Naive B cell (primary cell): ENCODE measurements around the gene EYA4. TPM values are rescaled to one million over a fixed set of nuclear protein-coding genes. Genes with fewer than 3 reads are reported as not detected.

ENCODE experiments used
- ATAC-seq, 2 donors: fragments of 150-1000 bp; cut with Tn5 transposase; 2 replicates each; pipeline ENCODE4 v1.10.0; 2021; ENCODE audit warnings: low read depth in 2 of 2, mild to moderate bottlenecking in 2 of 2, moderate library complexity in 2 of 2
- DNase-seq: peaks from one replicate; pipeline ENCODE4 v3.0.0; 2022
- H3K27ac Mint-ChIP-seq, 6 donors: one replicate each; pipeline ENCODE4 v1.8.0; 2020 to 2022; ENCODE audit warnings: mild to moderate bottlenecking in 6 of 6, mixed read lengths in 6 of 6, moderate library complexity in 5 of 6, inconsistent platforms in 2 of 6
- H3K27me3 Mint-ChIP-seq, 3 donors: one replicate each; pipeline ENCODE4 v1.8.0; 2021 to 2022; ENCODE audit warnings: mixed read lengths in 3 of 3, mild to moderate bottlenecking in 1 of 3
- H3K36me3 Mint-ChIP-seq, 2 donors: one replicate each; pipeline ENCODE4 v1.8.0; 2020 to 2022; ENCODE audit warnings: mixed read lengths in 2 of 2, inconsistent platforms in 1 of 2, mild to moderate bottlenecking in 1 of 2
- H3K4me1 Mint-ChIP-seq, 3 donors: one replicate each; pipeline ENCODE4 v1.8.0; 2020 to 2022; ENCODE audit warnings: mixed read lengths in 3 of 3, inconsistent platforms in 1 of 3, mild to moderate bottlenecking in 1 of 3, moderate library complexity in 1 of 3
- H3K4me3 Mint-ChIP-seq, 8 donors: one replicate each; pipeline ENCODE4 v1.8.0; 2020 to 2022; ENCODE audit warnings: mild to moderate bottlenecking in 8 of 8, mixed read lengths in 8 of 8, moderate library complexity in 8 of 8, inconsistent platforms in 2 of 8
- H3K9me3 Mint-ChIP-seq, 7 donors: one replicate each; pipeline ENCODE4 v1.8.0; 2020 to 2022; ENCODE audit warnings: mixed read lengths in 7 of 7, mild to moderate bottlenecking in 5 of 7, inconsistent platforms in 2 of 7, moderate library complexity in 1 of 7
- polyA plus RNA-seq, 6 donors: library from polyadenylated mRNA; unstranded; fragments of 300-500 nt; fragmentation: Illumina TruSeq; gene quantifications; one replicate each; pipeline ENCODE4 v1.2.3, GENCODE V29; 2021; ENCODE audit warnings: low read depth in 6 of 6

EYA4 gene
- polyA plus RNA-seq, 6 donors from 2014 or later, result not detected

GRCh38 chr6:133352046-133352445 lies 110.9 kb downstream of the EYA4 start:
- H3K27me3 Mint-ChIP-seq, result peaks cover 0 to 13% (median 11%) of the 10 kb centered on the region in 3 donors
- no peak overlapping the region for H3K27ac Mint-ChIP-seq
- no peaks in the 10 kb centered on the region for H3K4me1 Mint-ChIP-seq
- DNase-seq, result no peak
- peaks cover 0 to 4% (median 0%) of the 10 kb centered on the region in 7 donors for H3K9me3 Mint-ChIP-seq
- no peaks in the 10 kb centered on the region for H3K36me3 Mint-ChIP-seq
- H3K4me3 Mint-ChIP-seq, result no peak overlapping the region
- no peak for ATAC-seq

- Mint-ChIP-seq H3K9me3 (peaks cover 0 to 4% (median 0%) of the 10 kb centered on the region in 7 donors), H3K27me3 (peaks cover 0 to 13% (median 11%) of the 10 kb centered on the region in 3 donors), H3K27ac (no peak overlapping the region), H3K4me1 (no peaks in the 10 kb centered on the region), H3K36me3 (no peaks in the 10 kb centered on the region), H3K4me3 (no peak overlapping the region)
- ATAC-seq (no peak), DNase-seq (no peak)
Measured at GRCh38 chr6:133353061-133353460, 111.9 kb downstream of the EYA4 start.

- ATAC-seq (no peak), DNase-seq (no peak)
- Mint-ChIP-seq H3K27ac (peak overlapping the region in 1 of 6 donors; percentile 38), H3K27me3 (peaks cover 0 to 12% (median 10%) of the 10 kb centered on the region in 3 donors), H3K4me1 (no peaks in the 10 kb centered on the region), H3K4me3 (no peak overlapping the region), H3K36me3 (no peaks in the 10 kb centered on the region), H3K9me3 (peaks cover 0 to 4% (median 0%) of the 10 kb centered on the region in 7 donors)
Measured at GRCh38 chr6:133355922-133356321, 114.8 kb downstream of the EYA4 start.

- no peak overlapping the region for H3K4me3 Mint-ChIP-seq
- H3K4me1 Mint-ChIP-seq, result no peaks in the 10 kb centered on the region
- no peaks in the 10 kb centered on the region for H3K36me3 Mint-ChIP-seq
- H3K27me3 Mint-ChIP-seq, result peaks cover 0 to 5% (median 0%) of the 10 kb centered on the region in 3 donors
- no peak for ATAC-seq
- H3K27ac Mint-ChIP-seq, result no peak overlapping the region
- no peak for DNase-seq
- H3K9me3 Mint-ChIP-seq, result peaks cover 0 to 4% (median 0%) of the 10 kb centered on the region in 7 donors
Measured at GRCh38 chr6:133358574-133359150, 117.5 kb downstream of the EYA4 start.

- no peaks in the 10 kb centered on the region for H3K4me1 Mint-ChIP-seq
- no peak overlapping the region for H3K27ac Mint-ChIP-seq
Measured at GRCh38 chr6:133359256-133359655, 118.1 kb downstream of the EYA4 start.

GRCh38 chr6:133359760-133360159 lies 118.6 kb downstream of the EYA4 start:
- H3K27ac Mint-ChIP-seq, result no peak overlapping the region
- DNase-seq (no peak), ATAC-seq (no peak)
- H3K4me1 Mint-ChIP-seq, result no peaks in the 10 kb centered on the region
- no peaks in the 10 kb centered on the region for H3K36me3 Mint-ChIP-seq
- no peak overlapping the region for H3K4me3 Mint-ChIP-seq
- peaks cover 0 to 7% (median 0%) of the 10 kb centered on the region in 7 donors for H3K9me3 Mint-ChIP-seq
- peaks cover 0 to 5% (median 0%) of the 10 kb centered on the region in 3 donors for H3K27me3 Mint-ChIP-seq

More at GRCh38 chr6:133359256-133359655, 118.1 kb downstream of the EYA4 start:
- H3K4me3 Mint-ChIP-seq, result no peak overlapping the region
- no peak for DNase-seq
- no peaks in the 10 kb centered on the region for H3K36me3 Mint-ChIP-seq
- H3K9me3 Mint-ChIP-seq, result peaks cover 0 to 7% (median 0%) of the 10 kb centered on the region in 7 donors
- peaks cover 0 to 5% (median 0%) of the 10 kb centered on the region in 3 donors for H3K27me3 Mint-ChIP-seq
- ATAC-seq, result no peak

- H3K9me3 Mint-ChIP-seq, result peaks cover 0 to 7% (median 0%) of the 10 kb centered on the region in 7 donors
- H3K27ac Mint-ChIP-seq, result no peak overlapping the region
- ATAC-seq, result no peak
- no peak overlapping the region for H3K4me3 Mint-ChIP-seq
- peaks cover 0 to 6% (median 2%) of the 10 kb centered on the region in 3 donors for H3K27me3 Mint-ChIP-seq
- no peaks in the 10 kb centered on the region for H3K36me3 Mint-ChIP-seq
- H3K4me1 Mint-ChIP-seq, result no peaks in the 10 kb centered on the region
- no peak for DNase-seq
Measured at GRCh38 chr6:133360194-133360593, 119.0 kb downstream of the EYA4 start.

GRCh38 chr6:133362813-133363212 lies 121.7 kb downstream of the EYA4 start:
- Mint-ChIP-seq H3K27ac (no peak overlapping the region), H3K4me1 (no peaks in the 10 kb centered on the region), H3K36me3 (no peaks in the 10 kb centered on the region), H3K27me3 (peaks cover 0 to 10% (median 9%) of the 10 kb centered on the region in 3 donors), H3K4me3 (no peak overlapping the region), H3K9me3 (peaks cover 0 to 3% (median 0%) of the 10 kb centered on the region in 7 donors)
- no peak for ATAC-seq
- no peak for DNase-seq

GRCh38 chr6:133368664-133369063 lies 127.5 kb downstream of the EYA4 start:
- Mint-ChIP-seq H3K36me3 (no peaks in the 10 kb centered on the region), H3K4me1 (no peaks in the 10 kb centered on the region), H3K27ac (no peak overlapping the region), H3K27me3 (peaks cover 4 to 9% (median 5%) of the 10 kb centered on the region in 3 donors), H3K4me3 (no peak overlapping the region), H3K9me3 (peaks cover 0 to 3% (median 0%) of the 10 kb centered on the region in 7 donors)
- no peak for ATAC-seq
- no peak for DNase-seq

GRCh38 chr6:133369773-133370272 lies 128.7 kb downstream of the EYA4 start:
- Mint-ChIP-seq H3K27ac (no peak overlapping the region), H3K4me3 (no peak overlapping the region), H3K4me1 (no peaks in the 10 kb centered on the region), H3K27me3 (peaks cover 5 to 10% (median 9%) of the 10 kb centered on the region in 3 donors), H3K9me3 (no peaks in the 10 kb centered on the region), H3K36me3 (no peaks in the 10 kb centered on the region)
- no peak for ATAC-seq
- DNase-seq, result no peak

GRCh38 chr6:133376743-133377142 lies 135.6 kb downstream of the EYA4 start:
- Mint-ChIP-seq H3K9me3 (no peaks in the 10 kb centered on the region), H3K27me3 (peaks cover 6 to 19% (median 6%) of the 10 kb centered on the region in 3 donors), H3K27ac (no peak overlapping the region), H3K4me3 (no peak overlapping the region), H3K4me1 (no peaks in the 10 kb centered on the region), H3K36me3 (no peaks in the 10 kb centered on the region)
- DNase-seq (no peak), ATAC-seq (no peak)

- DNase-seq, result no peak
Measured at GRCh38 chr6:133377219-133377618, 136.1 kb downstream of the EYA4 start.

GRCh38 chr6:133380047-133380446 lies 138.9 kb downstream of the EYA4 start:
- Mint-ChIP-seq H3K27me3 (peaks cover 6 to 19% (median 13%) of the 10 kb centered on the region in 3 donors), H3K4me1 (no peaks in the 10 kb centered on the region), H3K36me3 (no peaks in the 10 kb centered on the region), H3K4me3 (no peak overlapping the region), H3K27ac (no peak overlapping the region), H3K9me3 (no peaks in the 10 kb centered on the region)
- DNase-seq (no peak), ATAC-seq (no peak)

More at GRCh38 chr6:133377219-133377618, 136.1 kb downstream of the EYA4 start:
- Mint-ChIP-seq H3K4me3 (no peak overlapping the region), H3K36me3 (no peaks in the 10 kb centered on the region), H3K9me3 (no peaks in the 10 kb centered on the region), H3K27me3 (peaks cover 10 to 19% (median 11%) of the 10 kb centered on the region in 3 donors), H3K27ac (no peak overlapping the region), H3K4me1 (no peaks in the 10 kb centered on the region)
- ATAC-seq, result no peak

GRCh38 chr6:133380723-133381122 lies 139.6 kb downstream of the EYA4 start:
- no peaks in the 10 kb centered on the region for H3K36me3 Mint-ChIP-seq
- peaks cover 6 to 19% (median 13%) of the 10 kb centered on the region in 3 donors for H3K27me3 Mint-ChIP-seq
- DNase-seq (no peak), ATAC-seq (no peak)
- no peaks in the 10 kb centered on the region for H3K9me3 Mint-ChIP-seq
- H3K27ac Mint-ChIP-seq, result no peak overlapping the region
- H3K4me1 Mint-ChIP-seq, result no peaks in the 10 kb centered on the region
- H3K4me3 Mint-ChIP-seq, result no peak overlapping the region
